Endothelial cell of umbilical vein (primary cell): ENCODE measurements around the gene ERCC1. TPM values are rescaled to one million over a fixed set of nuclear protein-coding genes. Genes with fewer than 3 reads are reported as not detected.

ENCODE experiments used
- BruUV-seq: library from RNA; stranded (reverse); fragments of 400-500 nt; replicated peaks from 2 replicates; lab custom pipeline; 2021; lab: Mats Ljungman, UMichigan
- CTCF ChIA-PET: fragments of 300-600, 350-600 bp; sonication (Branson Sonifier 250); formaldehyde crosslinking; loops from one replicate; lab custom pipeline; 2021; ENCODE audit warnings: antibody characterized with exemption, inconsistent platforms; lab: Charles Lee
- POLR2A ChIA-PET: fragments of 300-600, 350-600 bp; sonication (Branson Sonifier 250); formaldehyde crosslinking; loops from one replicate; lab custom pipeline; 2021; ENCODE audit warnings: antibody characterized with exemption, inconsistent platforms; lab: Charles Lee
- DNase-seq: peaks from one replicate; pipeline ENCODE4 v3.0.0-alpha.2; 2011; ENCODE audit warnings: low read depth, low spot score
- FAIRE-seq: peaks from 2 replicates; lab custom pipeline; 2011; peaks lifted over from hg19 to GRCh38; lab: Jason Lieb, UNC
- H2AFZ ChIP-seq: 2 replicates; pipeline ENCODE4 v1.6.0; 2012; ENCODE audit warnings: low read depth, low read length, control low read depth, inconsistent platforms
- H3K27ac ChIP-seq: 2 replicates; pipeline ENCODE4 v1.5.1; 2011; ENCODE audit warnings: low read depth, mild to moderate bottlenecking, control low read depth, low read length, moderate library complexity; ENCODE audit not compliant: insufficient read depth
- H3K27me3 ChIP-seq, 2 experiments: 2 replicates each; pipeline versions ENCODE4 v1.6.0 to v1.6.1; 2011; ENCODE audit warnings: low read length in 2 of 2, mixed read lengths in 1 of 2; ENCODE audit not compliant: control insufficient read depth in 2 of 2, insufficient read depth in 2 of 2
- H3K36me3 ChIP-seq, 2 experiments: 2 replicates in 1 of 2; 3 replicates in 1 of 2; pipeline ENCODE4 v1.5.1; 2011; ENCODE audit warnings: low read length in 2 of 2, mild to moderate bottlenecking in 1 of 2, moderate library complexity in 1 of 2; ENCODE audit not compliant: control insufficient read depth in 2 of 2, insufficient read depth in 2 of 2; ENCODE audit errors: extremely low read depth in 1 of 2
- H3K4me1 ChIP-seq: 3 replicates; pipeline ENCODE4 v1.5.1; 2011; ENCODE audit warnings: mild to moderate bottlenecking, low read length; ENCODE audit not compliant: control insufficient read depth, insufficient read depth; ENCODE audit errors: extremely low read depth
- H3K4me2 ChIP-seq: 2 replicates; pipeline ENCODE4 v1.6.1; 2011; ENCODE audit warnings: low read length, control low read depth, mixed read lengths; ENCODE audit not compliant: insufficient read depth
- H3K4me3 ChIP-seq, 3 experiments: fragments of 200-600 bp in 1 of 3; sonication (generic), shearing (Covaris generic) in 1 of 3; replicated peaks in 1 of 3; 2 replicates each; pipeline ENCODE4 v1.5.1; 2011 to 2016; ENCODE audit warnings: control low read depth in 3 of 3, low read length in 3 of 3, mild to moderate bottlenecking in 2 of 3, inconsistent platforms in 1 of 3, low read depth in 1 of 3, moderate library complexity in 1 of 3; ENCODE audit not compliant: insufficient read depth in 1 of 3
- H3K79me2 ChIP-seq: 2 replicates; pipeline ENCODE4 v1.6.0; 2012; ENCODE audit warnings: low read length, inconsistent platforms; ENCODE audit not compliant: control insufficient read depth, insufficient read depth
- H3K9ac ChIP-seq: replicated peaks from 2 replicates; pipeline ENCODE3; 2011; ENCODE audit warnings: low read length, control low read depth; ENCODE audit not compliant: insufficient read depth; ENCODE audit errors: extremely low read depth
- H3K9me1 ChIP-seq: replicated peaks from 3 replicates; pipeline ENCODE4 v1.6.0; 2011; ENCODE audit warnings: mild to moderate bottlenecking, low read length; ENCODE audit not compliant: control insufficient read depth, insufficient read depth; ENCODE audit errors: extremely low read depth
- H3K9me3 ChIP-seq: replicated peaks from 2 replicates; pipeline ENCODE4 v1.5.1; 2012; ENCODE audit warnings: low read length, inconsistent platforms; ENCODE audit not compliant: control insufficient read depth, insufficient read depth
- H4K20me1 ChIP-seq: replicated peaks from 2 replicates; pipeline ENCODE3; 2011; ENCODE audit warnings: mild to moderate bottlenecking, low read length; ENCODE audit not compliant: control insufficient read depth, insufficient read depth; ENCODE audit errors: extremely low read depth
- CTCF ChIP-seq, 2 donors: IDR thresholded peaks; 1 replicate in 1 of 2; 2 replicates in 1 of 2; pipeline ENCODE4 v1.5.1; 2011; ENCODE audit warnings: low read length in 2 of 2, mild to moderate bottlenecking in 2 of 2, moderate library complexity in 2 of 2, control low read depth in 1 of 2, inconsistent platforms in 1 of 2, low read depth in 1 of 2; ENCODE audit not compliant: insufficient read depth in 1 of 2; ENCODE audit errors: extremely low read depth in 1 of 2
- EZH2 ChIP-seq: IDR thresholded peaks from 2 replicates; pipeline ENCODE4 v1.6.1; 2012; ENCODE audit warnings: borderline replicate concordance, low read depth, mild to moderate bottlenecking, moderate library complexity, low read length, inconsistent platforms; ENCODE audit not compliant: severe bottlenecking
- GATA2 ChIP-seq: IDR thresholded peaks from 2 replicates; pipeline ENCODE4 v1.7.0; 2011; ENCODE audit warnings: low read depth, mild to moderate bottlenecking, moderate library complexity, mixed read lengths, low read length; ENCODE audit not compliant: insufficient read length, insufficient read depth
- JUN ChIP-seq: IDR thresholded peaks from 2 replicates; pipeline ENCODE4 v1.6.1; 2011; ENCODE audit warnings: borderline replicate concordance, low read depth; ENCODE audit not compliant: insufficient read length, insufficient read depth
- MYC ChIP-seq: IDR thresholded peaks from one replicate; pipeline ENCODE4 v1.6.1; 2011; ENCODE audit warnings: mild to moderate bottlenecking, low read depth, low read length
- POLR2AphosphoS5 ChIP-seq: IDR thresholded peaks from 2 replicates; pipeline ENCODE4 v1.6.1; 2012; ENCODE audit warnings: low read depth, mild to moderate bottlenecking, control low read depth, low read length, moderate library complexity; ENCODE audit not compliant: insufficient read depth
- dilution Hi-C: fragments of 300-500 bp; cut with MboI; formaldehyde crosslinking; loops from one replicate; pipeline ENCODE4 v1.15.0; 2019; ENCODE audit warnings: low sequenced_read_pairs; ENCODE audit not compliant: extremely low pct_ligation_motif_present
- intact Hi-C: fragments of 100-400 bp; cut with micrococcal nuclease; formaldehyde crosslinking; loops from one replicate; pipeline ENCODE4 v1.10.0; 2022
- polyA plus RNA-seq, 4 experiments: library from polyadenylated mRNA; depleted of rRNA in 3 of 4; stranded (reverse) in 3 of 4; unstranded in 1 of 4; fragments of >200 nt; gene quantifications; 2 replicates each; pipeline versions ENCODE4 v1.2.1 to v1.2.3, GENCODE V29; 2011 to 2012; ENCODE audit warnings: missing spikeins in 1 of 4
- total RNA-seq: library from RNA; stranded (reverse); gene quantifications from 2 replicates; pipeline ENCODE4 v1.2.3, GENCODE V29; 2021

ERCC1 gene
- total and polyA plus RNA-seq, 2 donors (not counting 3 experiments of a cell fraction or from before 2014, with no cell fraction given), result 81.8 to 126 TPM

GRCh38 chr19:45442778-45443461 lies 19.2 kb upstream of the ERCC1 start:
- peak overlapping the region in 2 of 3 experiments; percentile 15 to 25 for H3K4me3 ChIP-seq
- BruUV-seq, result TSS peak; percentile 66
- no peaks in the 10 kb centered on the region for H3K79me2 ChIP-seq
- no peaks in the 10 kb centered on the region for H3K9me3 ChIP-seq
- no peaks in the 10 kb centered on the region for H4K20me1 ChIP-seq
- POLR2A ChIA-PET, result no interaction called here
- H2AFZ ChIP-seq, result peak overlapping the region; percentile 12
- H3K27ac ChIP-seq, result peak overlapping the region; percentile 89
- dilution Hi-C loops, result no loop called here
- intact Hi-C loops, result loop anchor here (1.0 kb wide), 3 partner anchors 12 to 35 kb away; partner anchors contain the start of gene FOSB
- DNase-seq (peak; percentile 22), FAIRE-seq (no peak)
- peak overlapping the region; percentile 60 for H3K4me2 ChIP-seq
- no peaks in the 10 kb centered on the region for H3K27me3 ChIP-seq
- H3K9me1 ChIP-seq, result no peaks in the 10 kb centered on the region
- CTCF ChIA-PET, result interaction anchor here (8.6 kb wide), 1 partner anchor 36 kb away, joined by 891 read pairs; no protein-coding TSS in a partner anchor
- H3K4me1 ChIP-seq, result peaks cover 17% of the 10 kb centered on the region
- H3K9ac ChIP-seq, result peak overlapping the region; percentile 88
- TF ChIP-seq JUN (no peak), CTCF (IDR thresholded peaks at IDR 0.05; ENCODE audit: extremely low read depth in 1 of 2, insufficient read depth in 1 of 2, low read depth in 1 of 2, low read length in 2 of 2) (no peak), MYC (no peak), EZH2 (no peak), GATA2 (no peak), POLR2AphosphoS5 (no peak)
- H3K36me3 ChIP-seq, result no peaks in the 10 kb centered on the region
